HUES6 (cell line): ENCODE data around the gene HYDIN.

Experiments used
- H3K27ac ChIP-seq: 2 replicates; pipeline ENCODE4 v1.7.0; 2013; ENCODE audit warnings: low read depth, mild to moderate bottlenecking, low read length, inconsistent platforms
- H3K27me3 ChIP-seq: 2 replicates; pipeline ENCODE4 v1.6.1; 2013; ENCODE audit warnings: low read length; ENCODE audit not compliant: control insufficient read depth, insufficient read depth
- H3K36me3 ChIP-seq: 2 replicates; pipeline ENCODE4 v1.6.1; 2013; ENCODE audit warnings: low read length; ENCODE audit not compliant: control insufficient read depth, insufficient read depth
- H3K4me1 ChIP-seq: 2 replicates; pipeline ENCODE4 v1.6.1; 2013; ENCODE audit warnings: low read length; ENCODE audit not compliant: control insufficient read depth, insufficient read depth
- H3K4me3 ChIP-seq: 2 replicates; pipeline ENCODE4 v1.5.1; 2013; ENCODE audit warnings: low read depth, low read length
- H3K9ac ChIP-seq: one replicate; pipeline ENCODE4 v1.6.1; 2013; ENCODE audit warnings: mild to moderate bottlenecking, low read length
- H3K9me3 ChIP-seq: 2 replicates; pipeline ENCODE4 v1.6.1; 2013; ENCODE audit warnings: low read depth, low read length; ENCODE audit not compliant: control insufficient read depth, insufficient read depth

The HYDIN gene

GRCh38 chr16:71230122-71230845 lies at the start of gene HYDIN:
Gene HYDIN (minus strand): TSS chr16:71230722. CDS start chr16:71186895, 43,827 bp downstream.
- Histone ChIP-seq H3K9ac (peak within 1 kb of the TSS; percentile 1), H3K4me3 (peak within 1 kb of the TSS; percentile 74), H3K36me3 (no peaks in the 10 kb centered on the region), H3K27ac (no peak within 1 kb of the TSS), H3K27me3 (peaks cover 4% of the 10 kb centered on the region; the same call in 1 of the 2 replicates), H3K4me1 (peaks cover 4% of the 10 kb centered on the region; the same call in 1 of the 2 replicates), H3K9me3 (peaks cover 21% of the 10 kb centered on the region)

DNA sequence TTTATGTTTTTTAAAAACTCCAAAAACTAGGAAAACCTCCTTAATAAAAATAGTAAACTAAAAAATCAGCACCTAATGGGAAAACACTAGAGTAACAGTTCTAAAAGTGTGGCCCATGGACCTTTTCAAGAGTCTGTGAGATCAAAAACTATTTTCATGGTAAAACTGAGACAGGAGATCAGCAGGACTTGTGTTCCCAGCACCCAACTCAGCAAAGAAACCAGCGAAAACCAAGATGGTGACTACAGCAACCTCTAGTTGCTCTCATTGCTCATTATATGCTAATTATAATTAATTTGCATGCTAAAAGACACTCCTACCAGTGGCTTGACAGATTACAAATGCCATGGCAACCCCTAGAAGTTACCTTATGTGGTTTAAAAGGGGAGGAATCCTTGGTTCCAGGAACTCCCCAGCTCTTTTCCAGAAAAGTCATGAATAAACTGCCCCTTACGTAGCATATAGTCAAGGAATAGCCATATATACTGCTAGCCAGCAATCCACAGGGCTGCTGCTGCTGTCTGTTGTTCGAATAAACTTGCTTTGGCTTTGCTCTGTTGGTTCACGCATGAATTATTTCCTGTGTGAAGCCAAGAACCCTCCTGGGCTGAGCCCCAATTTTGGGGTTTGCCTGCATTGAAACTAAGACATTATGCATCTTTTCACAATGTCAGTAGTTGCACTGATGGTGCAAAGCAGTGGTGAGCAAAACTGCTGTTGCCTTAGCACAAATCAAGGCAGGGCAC lies 46.2 kb upstream of the HYDIN start:
- H3K9me3 ChIP-seq: peaks cover 3% of the 10 kb centered on the region
- no peak overlapping the region for H3K9ac ChIP-seq
- no peaks in the 10 kb centered on the region for H3K36me3 ChIP-seq
- no peak overlapping the region for H3K4me3 ChIP-seq
- H3K4me1 ChIP-seq: no peaks in the 10 kb centered on the region
- no peak overlapping the region for H3K27ac ChIP-seq
- no peaks in the 10 kb centered on the region for H3K27me3 ChIP-seq

DNA sequence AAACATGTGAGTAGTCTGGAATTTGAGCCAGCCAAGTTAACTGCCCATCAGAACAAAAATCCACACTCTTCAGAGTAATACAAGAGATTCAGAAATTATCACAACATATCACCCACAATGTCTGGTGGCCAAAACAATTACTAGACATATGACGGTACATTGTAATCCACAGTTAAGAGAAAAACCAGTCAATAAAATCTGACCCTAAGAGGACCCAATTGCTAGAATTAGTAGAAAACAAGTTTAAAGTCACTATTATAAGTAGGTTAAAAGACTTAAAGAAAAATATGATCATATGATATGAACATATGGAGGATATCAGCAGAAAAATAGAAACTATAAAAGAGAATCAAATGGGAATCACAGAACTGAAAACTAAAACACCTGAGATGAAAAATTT lies 42.9 kb upstream of the HYDIN start:
- Histone ChIP-seq H3K4me1 (no peaks in the 10 kb centered on the region), H3K4me3 (no peak overlapping the region), H3K27ac (no peak overlapping the region)

GRCh38 chr16:71264299-71264698 lies 33.8 kb upstream of the HYDIN start:
- Histone ChIP-seq H3K27me3 (no peaks in the 10 kb centered on the region), H3K4me1 (no peaks in the 10 kb centered on the region), H3K36me3 (no peaks in the 10 kb centered on the region), H3K4me3 (no peak overlapping the region), H3K9ac (no peak overlapping the region), H3K27ac (no peak overlapping the region), H3K9me3 (no peaks in the 10 kb centered on the region)

More for the DNA sequence above, 42.9 kb upstream of the HYDIN start:
- Histone ChIP-seq H3K9ac (no peak overlapping the region), H3K9me3 (peaks cover 3% of the 10 kb centered on the region), H3K27me3 (no peaks in the 10 kb centered on the region), H3K36me3 (no peaks in the 10 kb centered on the region)

- Histone ChIP-seq H3K27me3 (no peaks in the 10 kb centered on the region), H3K27ac (no peak overlapping the region), H3K4me1 (no peaks in the 10 kb centered on the region), H3K36me3 (no peaks in the 10 kb centered on the region), H3K4me3 (no peak overlapping the region), H3K9ac (no peak overlapping the region), H3K9me3 (no peaks in the 10 kb centered on the region)
Observed at GRCh38 chr16:71263582-71263981, 33.1 kb upstream of the HYDIN start.

DNA sequence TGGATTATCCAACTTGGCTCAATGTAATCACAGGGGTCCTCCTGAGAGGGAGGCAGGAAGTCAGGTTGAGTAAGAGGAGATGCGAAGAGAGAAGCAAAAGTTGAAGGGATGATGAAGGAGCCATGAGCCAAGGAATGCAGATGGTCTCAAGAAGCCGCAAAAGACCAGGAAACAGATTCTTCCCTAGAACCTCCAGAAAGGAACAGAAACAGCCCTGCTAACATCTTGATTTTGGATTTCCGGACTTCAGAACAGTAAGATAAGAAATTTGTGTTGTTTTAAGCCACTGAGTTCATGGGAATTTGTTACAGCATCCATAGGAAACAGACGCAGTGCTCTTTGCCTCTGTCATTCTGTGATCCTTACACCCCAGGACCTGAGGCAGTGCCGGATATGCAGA lies 31.9 kb upstream of the HYDIN start:
- H3K27ac ChIP-seq: no peak overlapping the region
- H3K27me3 ChIP-seq: no peaks in the 10 kb centered on the region
- no peaks in the 10 kb centered on the region for H3K9me3 ChIP-seq
- H3K36me3 ChIP-seq: no peaks in the 10 kb centered on the region
- no peak overlapping the region for H3K9ac ChIP-seq
- no peaks in the 10 kb centered on the region for H3K4me1 ChIP-seq
- no peak overlapping the region for H3K4me3 ChIP-seq

- H3K4me1 ChIP-seq: 0 out of 2 replicates have a peak, but pooled peaks cover under 1% of the 10 kb centered on the region
- no peak overlapping the region for H3K4me3 ChIP-seq
- H3K27me3 ChIP-seq: no peaks in the 10 kb centered on the region
- H3K9me3 ChIP-seq: no peaks in the 10 kb centered on the region
- H3K9ac ChIP-seq: no peak overlapping the region
- H3K27ac ChIP-seq: no peak overlapping the region
- no peaks in the 10 kb centered on the region for H3K36me3 ChIP-seq
Observed at GRCh38 chr16:71260995-71261394, 30.5 kb upstream of the HYDIN start.

- no peaks in the 10 kb centered on the region for H3K36me3 ChIP-seq
- H3K9ac ChIP-seq: no peak overlapping the region
- no peaks in the 10 kb centered on the region for H3K27me3 ChIP-seq
- no peak overlapping the region for H3K4me3 ChIP-seq
- no peak overlapping the region for H3K27ac ChIP-seq
- H3K9me3 ChIP-seq: no peaks in the 10 kb centered on the region
- peaks cover 11% of the 10 kb centered on the region for H3K4me1 ChIP-seq
Observed at GRCh38 chr16:71259086-71259485, 28.6 kb upstream of the HYDIN start.

- no peak overlapping the region for H3K4me3 ChIP-seq
- H3K36me3 ChIP-seq: no peaks in the 10 kb centered on the region
- H3K9me3 ChIP-seq: no peaks in the 10 kb centered on the region
- H3K9ac ChIP-seq: no peak overlapping the region
- no peak overlapping the region for H3K27ac ChIP-seq
- no peaks in the 10 kb centered on the region for H3K27me3 ChIP-seq
- H3K4me1 ChIP-seq: peaks cover 11% of the 10 kb centered on the region
Observed at GRCh38 chr16:71258372-71258771, 27.9 kb upstream of the HYDIN start.

GRCh38 chr16:71257768-71258167 lies 27.2 kb upstream of the HYDIN start:
- no peak overlapping the region for H3K27ac ChIP-seq
- H3K9ac ChIP-seq: no peak overlapping the region
- H3K27me3 ChIP-seq: no peaks in the 10 kb centered on the region
- no peak overlapping the region for H3K4me3 ChIP-seq
- peaks cover 11% of the 10 kb centered on the region for H3K4me1 ChIP-seq
- H3K36me3 ChIP-seq: no peaks in the 10 kb centered on the region
- no peaks in the 10 kb centered on the region for H3K9me3 ChIP-seq

GRCh38 chr16:71255721-71256120 lies 25.2 kb upstream of the HYDIN start:
- no peak overlapping the region for H3K27ac ChIP-seq
- peaks cover 11% of the 10 kb centered on the region for H3K4me1 ChIP-seq
- no peaks in the 10 kb centered on the region for H3K27me3 ChIP-seq
- H3K4me3 ChIP-seq: no peak overlapping the region
- no peaks in the 10 kb centered on the region for H3K9me3 ChIP-seq
- H3K36me3 ChIP-seq: no peaks in the 10 kb centered on the region
- H3K9ac ChIP-seq: no peak overlapping the region
